WTC11 (cell line): ENCODE measurements around the gene STARD8.

Experiments
- ATF3 ChIP-seq: sonication (generic); formaldehyde crosslinking; conservative IDR thresholded peaks from 2 replicates; pipeline ENCODE4 v1.8.1; 2022; ENCODE audit warnings: mild to moderate bottlenecking, missing genetic modification reagents
- CTCF ChIP-seq: fragments of 200-600 bp; IDR thresholded peaks from 2 replicates; pipeline ENCODE4 v1.8.0; 2022; ENCODE audit warnings: antibody characterized with exemption
- E2F4 ChIP-seq: sonication (generic); formaldehyde crosslinking; IDR thresholded peaks from 2 replicates; pipeline ENCODE4 v1.8.1; 2022; ENCODE audit warnings: low read depth, mild to moderate bottlenecking, moderate library complexity, missing genetic modification reagents, borderline replicate concordance
- ELF4 ChIP-seq: sonication (generic); formaldehyde crosslinking; IDR thresholded peaks from 2 replicates; pipeline ENCODE4 v1.8.1; 2022; ENCODE audit warnings: low read depth, mild to moderate bottlenecking, moderate library complexity, missing genetic modification reagents
- NFE2L1 ChIP-seq: sonication (generic); formaldehyde crosslinking; IDR thresholded peaks from 2 replicates; pipeline ENCODE4 v1.8.1; 2023; ENCODE audit warnings: missing genetic modification reagents
- RELA ChIP-seq: sonication (generic); formaldehyde crosslinking; IDR thresholded peaks from 2 replicates; pipeline ENCODE4 v1.8.1; 2022; ENCODE audit warnings: missing genetic modification reagents, mild to moderate bottlenecking, borderline replicate concordance
- ZNF281 ChIP-seq: sonication (generic); formaldehyde crosslinking; IDR thresholded peaks from 2 replicates; pipeline ENCODE4 v1.8.0; 2023; ENCODE audit warnings: mild to moderate bottlenecking, missing genetic modification reagents
- ZNF512 ChIP-seq: sonication (generic); formaldehyde crosslinking; IDR thresholded peaks from 2 replicates; pipeline ENCODE4 v1.8.1; 2022; ENCODE audit warnings: missing genetic modification reagents, borderline replicate concordance

GRCh38 chrX:68714856-68715255, 67.4 kb downstream of the STARD8 start:
- TF ChIP-seq CTCF (no peak), ATF3 (CRISPR knock-in tag) (no peak), RELA (no peak), ELF4 (CRISPR knock-in tag) (no peak), ZNF512 (CRISPR knock-in tag) (no peak), ZNF281 (CRISPR knock-in tag) (no peak), E2F4 (no peak), NFE2L1 (CRISPR knock-in tag) (no peak)
